ENCODE results near the gene MYADML2.
A peak's percentile ranks its signal among the peaks of the same experiment; 100 is the strongest.

The MYADML2 gene

DNA sequence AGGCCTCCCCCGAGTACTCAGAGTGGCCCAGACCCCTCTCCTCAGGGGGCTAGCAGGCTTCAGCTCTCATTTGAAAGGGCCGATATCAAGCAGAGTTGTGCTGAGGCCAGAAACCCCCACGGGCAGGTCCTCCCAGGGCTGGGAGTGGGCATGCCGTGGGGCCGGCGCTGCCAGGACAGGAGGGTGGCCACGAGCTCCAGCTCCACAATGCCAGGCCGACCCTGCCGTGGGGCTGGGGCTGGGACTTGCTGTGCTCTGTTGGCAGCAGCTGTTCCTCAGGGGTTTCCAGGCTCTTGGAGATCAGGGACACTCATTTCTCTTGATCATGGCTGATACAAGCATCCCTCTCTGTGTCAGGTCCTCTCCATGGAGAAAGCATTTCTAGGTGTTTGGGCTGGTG, 48.1 kb downstream of the MYADML2 start:
- CTCF ChIA-PET: no interaction called here
- Histone ChIP-seq H3K4me1 (ENCODE audit: control extremely low read depth in 1 of 4, control insufficient read depth in 4 of 4, insufficient read depth in 4 of 4, low read length in 3 of 4) (peaks cover 0 to 16% (median 8%) of the 10 kb centered on the region in 4 experiments), H3K27ac (ENCODE audit: insufficient read depth in 1 of 2, low read depth in 1 of 2, low read length in 2 of 2, poor library complexity in 1 of 2, severe bottlenecking in 2 of 2) (no peak overlapping the region), H3K27me3 (replicated peaks in 2 of 5; ENCODE audit: control insufficient read depth in 4 of 5, insufficient read depth in 5 of 5, low read length in 4 of 5) (peaks cover 0 to 34% (median 7%) of the 10 kb centered on the region in 5 experiments), H3K36me3 (ENCODE audit: control insufficient read depth in 4 of 4, insufficient read depth in 4 of 4, low read length in 3 of 4) (peaks cover 11 to 54% (median 38%) of the 10 kb centered on the region in 4 experiments), H3K9me3 (ENCODE audit: control extremely low read depth in 1 of 5, control insufficient read depth in 4 of 5, insufficient read depth in 2 of 5, low read depth in 1 of 5, low read length in 4 of 5) (no peaks in the 10 kb centered on the region), H3K4me3 (ENCODE audit: control insufficient read depth in 1 of 7, extremely low read depth in 1 of 7, insufficient read depth in 4 of 7, low read depth in 2 of 7, low read length in 6 of 7) (no peak overlapping the region)
- POLR2A ChIA-PET: no interaction called here
- over 99% methylated on average over 9 of the region's 9 CpGs for WGBS (ENCODE audit: insufficient coverage)
- DNase-seq: no peak

DNA sequence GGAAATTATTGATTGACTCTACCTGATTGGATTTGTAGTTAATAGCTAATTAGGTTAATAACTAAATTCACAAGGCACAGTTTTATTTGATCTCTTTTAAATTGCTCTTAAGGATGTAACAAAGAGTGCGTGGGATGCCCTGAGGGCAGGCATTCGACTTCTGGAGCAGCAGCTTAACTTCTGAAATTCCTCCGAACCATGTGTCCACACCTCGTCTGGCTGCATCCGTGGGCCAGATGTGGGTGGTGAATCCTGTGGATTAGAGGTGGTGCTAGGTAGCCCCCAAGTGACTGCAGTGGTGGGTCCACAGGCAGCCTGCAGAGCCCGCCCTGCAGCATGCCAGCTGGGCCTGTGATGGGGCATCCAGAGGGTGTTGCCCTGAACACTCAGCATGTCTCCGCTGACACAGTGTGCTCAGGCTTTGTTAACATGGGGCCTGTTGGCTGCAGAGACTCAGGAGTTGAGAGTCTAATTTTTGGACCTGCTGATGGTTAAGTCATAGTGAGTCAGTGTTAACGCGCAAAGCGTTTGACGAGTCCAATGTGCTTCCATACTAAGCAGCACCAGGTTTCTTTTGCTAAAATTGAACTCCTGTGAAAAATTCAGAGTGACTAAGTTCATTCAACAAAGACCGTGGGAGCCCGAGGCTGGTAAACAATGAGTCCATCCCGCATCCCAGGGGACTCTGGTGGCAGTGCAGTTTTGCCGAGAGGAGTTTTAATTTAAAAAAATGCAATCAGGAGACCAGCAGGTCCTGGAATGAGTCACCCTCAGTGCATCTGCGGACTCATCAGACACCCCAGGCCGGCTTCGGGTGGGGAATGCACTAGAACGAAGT, 48.8 kb downstream of the MYADML2 start:
- Histone ChIP-seq H3K27me3 (replicated peaks in 2 of 5; ENCODE audit: control insufficient read depth in 4 of 5, insufficient read depth in 5 of 5, low read length in 4 of 5) (peaks cover 0 to 29% (median 7%) of the 10 kb centered on the region in 5 experiments), H3K4me1 (ENCODE audit: control extremely low read depth in 1 of 4, control insufficient read depth in 4 of 4, insufficient read depth in 4 of 4, low read length in 3 of 4) (peaks cover 0 to 16% (median 8%) of the 10 kb centered on the region in 4 experiments), H3K27ac (ENCODE audit: insufficient read depth in 1 of 2, low read depth in 1 of 2, low read length in 2 of 2, poor library complexity in 1 of 2, severe bottlenecking in 2 of 2) (no peak overlapping the region), H3K9me3 (ENCODE audit: control extremely low read depth in 1 of 5, control insufficient read depth in 4 of 5, insufficient read depth in 2 of 5, low read depth in 1 of 5, low read length in 4 of 5) (no peaks in the 10 kb centered on the region), H3K4me3 (ENCODE audit: control insufficient read depth in 1 of 7, extremely low read depth in 1 of 7, insufficient read depth in 4 of 7, low read depth in 2 of 7, low read length in 6 of 7) (no peak overlapping the region), H3K36me3 (ENCODE audit: control insufficient read depth in 4 of 4, insufficient read depth in 4 of 4, low read length in 3 of 4) (peaks cover 11 to 48% (median 38%) of the 10 kb centered on the region in 4 experiments)
- ChIA-PET POLR2A (no interaction called here), CTCF (no interaction called here)
- 98% methylated on average over 19 of the region's 19 CpGs for WGBS (ENCODE audit: insufficient coverage)
- DNase-seq: no peak

- ChIA-PET POLR2A (no interaction called here), CTCF (no interaction called here)
- Histone ChIP-seq H3K27ac (ENCODE audit: insufficient read depth in 1 of 2, low read depth in 1 of 2, low read length in 2 of 2, poor library complexity in 1 of 2, severe bottlenecking in 2 of 2) (no peak overlapping the region), H3K27me3 (replicated peaks in 2 of 5; ENCODE audit: control insufficient read depth in 4 of 5, insufficient read depth in 5 of 5, low read length in 4 of 5) (peaks cover 0 to 2% (median 0%) of the 10 kb centered on the region in 5 experiments), H3K4me1 (ENCODE audit: control extremely low read depth in 1 of 4, control insufficient read depth in 4 of 4, insufficient read depth in 4 of 4, low read length in 3 of 4) (peaks cover under 1 to 11% (median 3%) of the 10 kb centered on the region in 4 experiments), H3K36me3 (ENCODE audit: control insufficient read depth in 4 of 4, insufficient read depth in 4 of 4, low read length in 3 of 4) (peaks cover 11 to 44% (median 35%) of the 10 kb centered on the region in 4 experiments), H3K4me3 (ENCODE audit: control insufficient read depth in 1 of 7, extremely low read depth in 1 of 7, insufficient read depth in 4 of 7, low read depth in 2 of 7, low read length in 6 of 7) (no peak overlapping the region), H3K9me3 (ENCODE audit: control extremely low read depth in 1 of 5, control insufficient read depth in 4 of 5, insufficient read depth in 2 of 5, low read depth in 1 of 5, low read length in 4 of 5) (no peaks in the 10 kb centered on the region)
- no peak for DNase-seq
- 100% methylated on average over 10 of the region's 11 CpGs for WGBS (ENCODE audit: insufficient coverage)
Observed at GRCh38 chr17:81895400-81895799, 51.6 kb downstream of the MYADML2 start.

GRCh38 chr17:81891303-81891552, 55.8 kb downstream of the MYADML2 start:
- ChIA-PET CTCF (no interaction called here), POLR2A (interaction anchor here (1.1 to 1.6 kb wide), 2 partner anchors 11 to 25 kb away, joined by 4 to 5 read pairs; no protein-coding TSS in a partner anchor)
- no peaks in the 10 kb centered on the region for H3K9me3 ChIP-seq (ENCODE audit: control extremely low read depth in 1 of 5, control insufficient read depth in 4 of 5, insufficient read depth in 2 of 5, low read depth in 1 of 5, low read length in 4 of 5)
- peaks cover 7 to 52% (median 41%) of the 10 kb centered on the region in 4 experiments for H3K36me3 ChIP-seq (ENCODE audit: control insufficient read depth in 4 of 4, insufficient read depth in 4 of 4, low read length in 3 of 4)
- H3K4me3 ChIP-seq (ENCODE audit: control insufficient read depth in 1 of 7, extremely low read depth in 1 of 7, insufficient read depth in 4 of 7, low read depth in 2 of 7, low read length in 6 of 7): peak overlapping the region; percentile 67 to 86 (median 81)
- no peak for DNase-seq
- H3K27ac ChIP-seq (ENCODE audit: insufficient read depth in 1 of 2, low read depth in 1 of 2, low read length in 2 of 2, poor library complexity in 1 of 2, severe bottlenecking in 2 of 2): peak overlapping the region; percentile 68 to 84
- H3K4me1 ChIP-seq (ENCODE audit: control extremely low read depth in 1 of 4, control insufficient read depth in 4 of 4, insufficient read depth in 4 of 4, low read length in 3 of 4): peaks cover 7 to 21% (median 13%) of the 10 kb centered on the region in 4 experiments
- H3K27me3 ChIP-seq (replicated peaks in 2 of 5; ENCODE audit: control insufficient read depth in 4 of 5, insufficient read depth in 5 of 5, low read length in 4 of 5): no peaks in the 10 kb centered on the region
- 0% methylated on average over 38 of the region's 40 CpGs for WGBS (ENCODE audit: insufficient coverage)

GRCh38 chr17:81890447-81891302, 56.4 kb downstream of the MYADML2 start:
- WGBS (ENCODE audit: insufficient coverage): 12% methylated on average over 60 of the region's 69 CpGs
- no peaks in the 10 kb centered on the region for H3K27me3 ChIP-seq (replicated peaks in 2 of 5; ENCODE audit: control insufficient read depth in 4 of 5, insufficient read depth in 5 of 5, low read length in 4 of 5)
- H3K4me1 ChIP-seq (ENCODE audit: control extremely low read depth in 1 of 4, control insufficient read depth in 4 of 4, insufficient read depth in 4 of 4, low read length in 3 of 4): peaks cover 7 to 21% (median 13%) of the 10 kb centered on the region in 4 experiments
- peak in 1 of 3 donors; percentile 47 for DNase-seq
- H3K36me3 ChIP-seq (ENCODE audit: control insufficient read depth in 4 of 4, insufficient read depth in 4 of 4, low read length in 3 of 4): peaks cover 7 to 57% (median 44%) of the 10 kb centered on the region in 4 experiments
- H3K4me3 ChIP-seq (ENCODE audit: control insufficient read depth in 1 of 7, extremely low read depth in 1 of 7, insufficient read depth in 4 of 7, low read depth in 2 of 7, low read length in 6 of 7): peak overlapping the region; percentile 67 to 86 (median 81)
- ChIA-PET POLR2A (no interaction called here), CTCF (interaction anchor here (1.4 kb wide), 1 partner anchor 21 kb away, joined by 4 read pairs; no protein-coding TSS in a partner anchor)
- peak overlapping the region; percentile 68 to 84 for H3K27ac ChIP-seq (ENCODE audit: insufficient read depth in 1 of 2, low read depth in 1 of 2, low read length in 2 of 2, poor library complexity in 1 of 2, severe bottlenecking in 2 of 2)
- no peaks in the 10 kb centered on the region for H3K9me3 ChIP-seq (ENCODE audit: control extremely low read depth in 1 of 5, control insufficient read depth in 4 of 5, insufficient read depth in 2 of 5, low read depth in 1 of 5, low read length in 4 of 5)

Measured in common myeloid progenitor, CD34-positive (primary cell).